ENCODE data around the gene OR52N4.
"Not testable (repeated sequence)": the region's sequence is repeated elsewhere in the genome, so short reads cannot be mapped to it uniquely, and the experiment has no call there.

OR52N4 gene

DNA sequence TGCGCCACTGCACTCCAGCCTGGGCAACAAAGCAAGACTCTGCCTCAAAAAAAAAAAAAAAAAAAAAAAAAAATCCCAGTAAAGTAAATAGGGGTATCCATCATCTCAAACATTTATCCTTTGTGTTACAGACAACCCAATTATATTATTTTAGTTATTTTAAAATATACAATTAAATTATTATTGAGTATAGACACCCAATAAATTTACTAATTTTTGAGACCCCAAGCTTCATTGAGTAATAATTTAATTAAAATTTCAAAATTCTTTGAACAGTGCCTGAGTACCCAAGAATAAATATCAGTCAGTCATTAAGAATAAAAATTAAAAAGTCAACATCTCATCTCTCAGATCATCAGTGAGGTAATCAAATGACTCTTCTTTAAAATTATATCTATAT, at the start of gene OR52N4:
OR52N4 (plus strand) TSS at position 301 of the 400 bp plus-strand sequence. CDS start 498 bp downstream, outside the sequence.
- DNase-seq (ENCODE audit: low read depth): no peak

DNA sequence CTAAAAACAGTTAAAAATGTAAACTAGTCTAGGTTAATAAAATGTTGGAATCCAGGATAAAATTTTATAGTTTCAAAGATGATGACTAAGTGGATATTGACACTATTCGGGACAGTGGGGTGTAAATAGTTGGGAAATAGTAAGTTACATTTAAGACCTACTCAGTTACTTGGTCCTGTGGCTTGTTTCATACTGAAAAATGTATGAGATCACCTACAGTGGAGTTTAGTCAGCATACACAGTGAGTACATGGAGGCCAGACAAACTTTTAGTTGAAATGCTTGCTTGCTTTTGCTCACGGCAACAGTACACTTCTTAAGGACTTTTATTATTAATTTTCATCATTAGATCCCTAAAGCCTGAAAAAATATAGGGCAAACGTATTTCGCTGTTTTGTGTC, 48.4 kb upstream of the OR52N4 start:
- no peak for DNase-seq (ENCODE audit: low read depth)

DNA sequence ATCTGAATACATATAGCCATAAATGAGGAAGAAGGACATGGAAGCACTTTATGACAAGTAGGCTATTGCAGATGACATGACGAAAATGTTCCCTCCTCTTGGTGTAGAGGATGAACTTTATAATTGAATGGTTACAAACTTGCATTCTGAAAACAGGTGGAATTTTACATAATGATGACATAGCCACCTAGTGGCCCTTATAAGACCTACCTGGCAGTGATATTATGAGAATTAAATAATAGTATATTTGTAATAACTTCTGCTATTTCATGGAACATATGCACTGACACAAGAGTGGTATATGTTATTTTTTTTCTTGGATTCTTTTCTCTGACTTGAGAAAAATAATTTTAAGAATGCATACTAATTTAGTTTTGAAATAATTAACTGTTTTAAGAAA, 41.5 kb upstream of the OR52N4 start:
- DNase-seq (ENCODE audit: low read depth): no peak

DNA sequence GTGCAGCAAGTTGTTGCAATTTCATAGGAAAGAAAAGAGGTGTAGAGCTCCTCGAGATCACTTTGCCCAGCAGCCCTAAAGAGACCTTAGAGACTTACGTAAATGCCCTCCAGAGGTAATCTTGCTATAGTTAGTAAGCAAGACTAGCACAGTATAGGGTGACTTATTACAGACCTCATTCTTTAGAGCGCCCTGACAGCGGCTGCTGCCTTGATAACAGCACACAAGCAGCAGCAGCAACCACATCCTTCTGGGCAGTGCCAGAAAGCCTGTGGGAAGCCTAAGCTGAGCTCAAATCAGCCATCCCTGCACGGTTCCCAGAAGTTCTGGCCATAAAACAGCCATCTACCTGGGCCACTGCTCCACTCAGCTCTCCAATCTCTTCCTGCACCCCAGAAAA, 40.3 kb upstream of the OR52N4 start:
- no peak for DNase-seq (ENCODE audit: low read depth)

DNA sequence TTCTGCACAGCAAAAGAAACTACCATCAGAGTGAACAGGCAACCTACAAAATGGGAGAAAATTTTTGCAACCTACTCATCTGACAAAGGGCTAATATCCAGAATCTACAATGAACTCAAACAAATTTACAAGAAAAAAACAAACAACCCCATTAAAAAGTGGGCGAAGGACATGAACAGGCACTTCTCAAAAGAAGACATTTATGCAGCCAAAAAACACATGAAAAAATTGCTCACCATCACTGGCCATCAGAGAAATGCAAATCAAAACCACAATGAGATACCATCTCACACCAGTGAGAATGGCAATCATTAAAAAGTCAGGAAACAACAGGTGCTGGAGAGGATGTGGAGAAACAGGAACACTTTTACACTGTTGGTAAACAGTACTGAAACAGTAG, 37.5 kb upstream of the OR52N4 start:
- DNase-seq (ENCODE audit: low read depth): not testable (repeated sequence)

DNA sequence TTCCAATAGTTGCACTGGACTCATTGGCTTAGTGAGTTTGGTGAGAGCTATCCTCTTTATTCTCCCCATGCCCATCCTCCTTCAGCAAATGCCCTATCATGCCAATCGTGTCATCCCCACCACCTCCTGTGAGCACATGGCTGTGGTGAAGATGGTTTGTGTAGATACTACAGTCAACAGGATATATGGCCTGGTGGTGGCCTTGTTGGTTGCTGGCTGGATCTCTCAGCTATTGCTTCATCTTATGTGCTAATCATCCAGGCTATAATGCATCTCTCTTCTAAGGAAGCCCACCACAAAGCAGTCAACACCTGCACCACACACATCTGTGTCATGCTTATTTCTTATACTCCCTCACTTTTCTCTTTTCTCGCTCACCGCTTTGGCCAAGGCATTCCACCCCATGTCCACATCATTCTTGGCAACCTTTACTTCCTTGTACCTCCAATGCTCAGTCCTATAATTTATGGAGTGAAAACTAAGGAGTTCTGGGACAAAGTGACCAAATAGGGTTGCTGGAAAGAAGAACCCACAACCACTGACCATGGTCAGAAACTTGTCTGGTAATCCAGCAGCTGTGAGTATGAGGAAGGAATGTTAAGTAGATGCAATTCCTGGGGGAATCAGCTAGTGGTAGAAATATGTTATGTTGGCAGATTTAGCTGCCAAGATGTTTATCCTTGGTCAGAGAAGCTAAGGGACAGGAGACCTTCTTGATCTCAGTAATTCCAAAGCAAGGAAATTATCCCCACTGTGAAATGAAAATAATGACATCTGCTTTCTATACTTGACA, 34.1 kb upstream of the OR52N4 start:
- no peak for DNase-seq (ENCODE audit: low read depth)

DNA sequence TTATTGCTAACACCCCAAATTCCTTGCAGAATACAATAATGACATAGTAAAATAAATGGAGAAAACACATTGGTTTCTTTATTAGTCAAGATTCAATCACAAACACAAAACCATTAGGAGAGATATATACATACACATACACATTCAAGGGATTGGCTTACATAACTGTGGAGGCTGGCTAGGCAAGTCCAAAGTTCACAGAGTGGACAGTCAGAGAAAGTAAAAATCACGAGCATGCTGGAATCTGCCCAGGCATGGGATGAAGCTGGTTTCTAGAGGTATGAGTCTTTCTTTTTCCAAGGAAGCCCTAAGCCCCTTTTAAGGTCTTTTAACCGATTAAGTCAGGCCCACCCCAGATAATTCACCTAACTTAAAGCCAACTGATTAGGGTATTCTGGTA, 31.4 kb upstream of the OR52N4 start:
- no peak for DNase-seq (ENCODE audit: low read depth)

DNA sequence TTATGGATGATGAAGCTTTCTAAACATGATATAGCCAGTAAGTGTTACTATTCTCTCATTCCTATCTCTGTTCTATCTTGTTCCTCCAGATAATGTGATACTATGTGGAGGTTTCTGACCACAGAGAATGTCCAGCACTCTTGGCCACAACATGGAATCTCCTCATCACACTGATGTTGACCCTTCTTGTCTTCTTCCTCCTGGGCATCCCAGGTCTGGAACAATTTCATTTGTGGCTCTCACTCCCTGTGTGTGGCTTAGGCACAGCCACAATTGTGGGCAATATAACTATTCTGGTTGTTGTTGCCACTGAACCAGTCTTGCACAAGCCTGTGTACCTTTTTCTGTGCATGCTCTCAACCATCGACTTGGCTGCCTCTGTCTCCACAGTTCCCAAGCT, 27.7 kb upstream of the OR52N4 start:
- DNase-seq (ENCODE audit: low read depth): no peak

DNA sequence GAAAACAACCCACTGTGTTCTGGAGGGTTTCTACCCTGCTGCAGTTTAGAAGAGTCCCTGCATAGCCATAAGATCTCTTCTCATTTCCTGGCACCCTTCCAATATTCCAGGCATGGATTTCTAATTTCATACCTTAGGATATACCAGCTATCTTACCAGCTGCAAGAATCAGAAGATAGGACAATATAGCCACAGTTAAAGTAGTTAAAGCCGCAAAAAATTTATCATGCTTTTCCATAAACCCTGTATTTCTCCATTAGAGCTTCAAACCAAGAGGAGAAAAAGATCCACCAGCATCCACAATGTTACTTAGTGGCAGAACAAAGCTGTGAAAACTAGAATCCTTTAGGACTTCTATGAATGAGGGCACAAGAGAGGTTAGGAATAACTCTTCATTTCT, 26.4 kb upstream of the OR52N4 start:
- DNase-seq (ENCODE audit: low read depth): no peak

DNA sequence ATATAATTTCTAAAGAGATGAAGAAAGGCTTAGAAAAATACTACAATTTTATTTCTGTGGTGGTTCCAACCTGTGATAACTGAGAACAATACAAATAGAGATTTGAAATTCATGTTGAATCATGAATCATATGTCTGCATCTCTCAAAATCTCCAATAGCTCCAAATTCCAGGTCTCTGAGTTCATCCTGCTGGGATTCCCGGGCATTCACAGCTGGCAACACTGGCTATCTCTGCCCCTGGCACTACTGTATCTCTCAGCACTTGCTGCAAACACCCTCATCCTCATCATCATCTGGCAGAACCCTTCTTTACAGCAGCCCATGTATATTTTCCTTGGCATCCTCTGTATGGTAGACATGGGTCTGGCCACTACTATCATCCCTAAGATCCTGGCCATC, 17.6 kb upstream of the OR52N4 start, which contains the start of gene OR56B1:
OR56B1 (plus strand) TSS at position 53 of the 400 bp plus-strand sequence; CDS start at position 122, 69 bp downstream.
- peak; percentile 45 for DNase-seq (ENCODE audit: low read depth)

DNA sequence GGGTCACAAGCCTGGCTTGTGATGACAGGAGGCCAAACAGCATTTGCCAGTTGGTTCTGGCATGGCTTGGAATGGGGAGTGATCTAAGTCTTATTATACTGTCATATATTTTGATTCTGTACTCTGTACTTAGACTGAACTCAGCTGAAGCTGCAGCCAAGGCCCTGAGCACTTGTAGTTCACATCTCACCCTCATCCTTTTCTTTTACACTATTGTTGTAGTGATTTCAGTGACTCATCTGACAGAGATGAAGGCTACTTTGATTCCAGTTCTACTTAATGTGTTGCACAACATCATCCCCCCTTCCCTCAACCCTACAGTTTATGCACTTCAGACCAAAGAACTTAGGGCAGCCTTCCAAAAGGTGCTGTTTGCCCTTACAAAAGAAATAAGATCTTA, 17.0 kb upstream of the OR52N4 start:
- peak; percentile 24 for DNase-seq (ENCODE audit: low read depth)

DNA sequence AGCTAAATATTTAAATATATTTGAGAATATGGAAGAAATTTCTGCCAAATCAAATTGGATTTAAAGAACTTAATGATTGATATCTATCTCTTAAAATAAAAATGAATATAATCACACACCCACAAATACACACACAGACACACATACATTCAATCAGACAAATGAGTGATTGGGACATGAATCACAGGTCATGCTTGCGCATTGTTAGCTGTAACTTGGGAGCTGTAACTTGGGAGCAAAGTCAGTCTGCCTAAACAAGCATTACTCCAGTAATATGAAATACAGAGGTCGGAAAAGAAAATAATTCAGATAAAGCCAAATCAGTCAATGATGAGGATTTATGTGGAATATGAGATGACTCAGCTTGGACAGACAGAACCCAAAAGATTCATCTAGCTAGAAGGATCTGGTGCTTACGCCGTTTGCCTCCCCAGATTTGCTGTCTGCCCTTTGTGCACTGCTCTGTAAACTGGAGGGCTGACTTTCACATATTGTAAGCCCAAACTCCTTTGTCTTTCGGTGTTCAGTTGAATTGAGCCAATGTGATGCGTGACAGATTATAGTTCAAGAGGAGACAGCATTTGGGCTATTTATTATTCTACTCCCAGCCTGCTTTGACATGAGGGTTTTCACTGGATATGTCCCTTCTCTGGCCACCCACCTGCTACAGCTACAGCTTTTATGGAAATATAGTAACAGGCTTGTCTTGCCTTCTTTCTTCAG, 16.2 kb upstream of the OR52N4 start:
- DNase-seq (ENCODE audit: low read depth): no peak

DNA sequence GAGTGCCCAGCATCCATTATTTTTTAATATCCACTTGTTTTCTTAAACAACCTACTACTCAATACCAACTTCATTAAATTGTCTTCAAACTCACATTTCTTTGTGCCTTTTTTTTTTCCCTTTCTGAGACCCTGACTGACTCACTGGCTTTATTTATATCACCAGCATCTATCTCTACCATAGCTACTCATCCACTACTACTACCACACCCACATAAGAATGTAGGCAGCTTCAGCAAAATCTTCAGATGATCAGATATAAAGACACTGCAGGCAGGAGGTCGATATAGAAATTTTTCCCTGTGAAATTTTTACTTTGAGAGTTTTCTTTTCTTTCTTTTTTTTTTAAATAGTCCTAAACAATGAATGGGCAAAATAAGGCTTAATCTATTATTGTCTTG, 15.6 kb upstream of the OR52N4 start:
- no peak for DNase-seq (ENCODE audit: low read depth)

DNA sequence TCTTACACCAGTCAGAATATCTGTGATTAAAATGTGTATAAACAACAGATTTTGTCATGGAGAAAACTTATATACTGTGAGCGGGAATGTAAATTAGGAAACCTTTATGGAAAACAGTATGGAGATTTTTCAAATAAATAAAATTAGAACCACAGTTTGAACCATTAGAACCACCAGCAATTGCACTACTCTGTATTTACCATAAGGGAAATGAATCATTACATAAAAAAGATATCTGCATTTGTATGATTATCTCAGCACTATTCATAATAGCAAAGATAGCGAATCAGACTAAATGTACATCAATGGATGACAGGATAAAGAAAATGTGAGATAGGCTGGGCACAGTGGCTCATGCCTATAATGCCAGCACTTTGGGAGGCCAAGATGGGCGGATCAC, 7.4 kb upstream of the OR52N4 start:
- DNase-seq (ENCODE audit: low read depth): no peak

DNA sequence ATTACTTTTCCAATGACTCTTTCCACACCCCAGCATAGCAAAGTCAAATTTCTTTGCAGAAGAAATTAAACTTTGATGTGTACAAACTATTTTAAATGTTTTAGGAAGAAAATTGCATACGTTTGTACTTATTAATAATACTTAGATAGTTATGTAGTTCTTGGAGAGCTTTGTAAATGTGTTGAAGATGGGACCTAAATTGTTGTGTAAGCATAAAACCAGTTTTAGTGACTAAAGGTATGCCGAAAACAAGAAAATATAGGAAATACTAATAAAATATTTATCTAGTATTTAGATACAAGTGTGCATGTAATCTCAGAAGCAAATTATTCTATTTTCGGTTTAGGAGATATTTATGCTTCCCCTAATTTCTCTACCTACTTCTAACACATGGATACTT, 4.2 kb upstream of the OR52N4 start:
- DNase-seq (ENCODE audit: low read depth): no peak

DNA sequence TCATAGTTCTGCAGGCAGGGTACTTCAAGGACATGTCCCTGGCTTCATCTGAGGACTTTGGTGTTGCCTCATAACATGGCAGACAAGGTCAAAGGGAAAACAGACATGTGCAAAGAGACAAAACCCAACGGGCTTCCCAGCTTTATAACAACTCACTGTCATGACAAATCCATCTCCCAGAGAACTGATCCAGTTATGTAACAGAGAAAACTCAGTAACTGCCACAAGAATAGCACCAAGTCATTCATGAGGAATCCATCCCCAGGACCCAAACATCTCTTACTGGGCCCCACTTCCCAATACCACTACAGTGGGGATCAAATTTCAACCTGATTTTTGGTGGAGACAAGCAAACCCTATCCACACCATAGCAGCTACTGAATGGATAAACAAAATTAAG, 13.0 kb downstream of the OR52N4 start:
- DNase-seq (ENCODE audit: low read depth): peak; percentile 2

DNA sequence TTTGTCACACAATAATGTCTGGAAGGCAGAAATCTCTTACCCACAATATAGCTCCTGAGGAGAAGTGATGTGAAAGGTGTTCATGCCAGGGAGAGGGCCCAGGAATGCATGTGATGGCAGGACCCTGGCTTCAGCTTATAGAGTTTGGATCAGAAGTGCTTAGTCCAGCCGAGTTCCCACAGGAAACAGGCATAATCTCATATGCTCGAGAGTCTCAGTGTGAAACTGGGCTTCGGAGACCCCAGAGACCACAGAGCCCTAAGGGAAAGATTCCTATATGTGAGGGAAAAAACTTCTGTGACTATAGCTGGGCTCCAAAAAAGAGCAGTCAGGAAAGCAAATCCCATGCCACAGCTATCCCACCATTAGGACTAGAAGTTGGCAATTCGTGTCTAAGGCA, 29.2 kb downstream of the OR52N4 start, which contains the start of gene OR52N5:
OR52N5 (minus strand) TSS at position 101 of the 400 bp plus-strand sequence. CDS start 4,721 bp downstream, outside the sequence.
- no peak for DNase-seq (ENCODE audit: low read depth)

DNA sequence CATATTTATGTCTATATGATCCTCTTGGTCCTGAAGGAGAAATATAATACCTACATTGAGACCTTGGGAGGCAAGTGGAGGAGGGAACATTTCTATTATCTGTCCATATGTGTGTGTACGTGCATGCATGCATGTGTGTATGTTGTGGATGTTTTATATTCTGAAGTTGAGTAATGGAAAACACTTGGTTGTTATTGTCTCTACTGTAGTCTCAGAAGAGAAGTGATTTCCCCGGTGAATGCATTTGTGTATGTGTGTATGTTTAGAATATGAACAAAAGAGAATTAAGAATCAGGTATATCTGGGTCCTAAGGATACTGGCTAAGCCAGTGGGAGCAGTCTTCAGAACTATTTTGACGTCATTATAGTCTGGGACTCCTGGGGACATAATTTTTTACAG, 37.1 kb downstream of the OR52N4 start, which contains the start of gene OR52N1:
OR52N1 (minus strand) TSS at position 101 of the 400 bp plus-strand sequence. CDS start 2,449 bp downstream, outside the sequence.
- no peak for DNase-seq (ENCODE audit: low read depth)

DNA sequence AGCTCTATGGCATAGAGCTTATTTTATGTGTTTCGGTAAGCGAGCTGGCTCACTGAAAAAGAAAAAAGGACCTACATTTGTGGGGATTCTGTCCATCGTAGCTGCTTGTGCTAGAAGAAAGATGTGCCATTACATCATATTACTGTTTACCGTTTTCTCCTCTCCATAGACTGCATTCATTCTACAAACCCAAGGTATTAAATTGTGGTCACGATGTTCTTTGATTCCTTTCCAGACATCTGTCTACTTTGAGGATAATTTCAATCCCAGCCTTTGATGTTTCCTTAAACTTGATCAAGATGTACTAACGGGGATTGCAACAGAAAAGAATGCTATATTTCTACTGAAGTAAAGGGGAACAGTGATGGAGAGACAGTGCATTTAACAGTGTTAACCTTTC, 42.5 kb downstream of the OR52N4 start:
- DNase-seq (ENCODE audit: low read depth): no peak

DNA sequence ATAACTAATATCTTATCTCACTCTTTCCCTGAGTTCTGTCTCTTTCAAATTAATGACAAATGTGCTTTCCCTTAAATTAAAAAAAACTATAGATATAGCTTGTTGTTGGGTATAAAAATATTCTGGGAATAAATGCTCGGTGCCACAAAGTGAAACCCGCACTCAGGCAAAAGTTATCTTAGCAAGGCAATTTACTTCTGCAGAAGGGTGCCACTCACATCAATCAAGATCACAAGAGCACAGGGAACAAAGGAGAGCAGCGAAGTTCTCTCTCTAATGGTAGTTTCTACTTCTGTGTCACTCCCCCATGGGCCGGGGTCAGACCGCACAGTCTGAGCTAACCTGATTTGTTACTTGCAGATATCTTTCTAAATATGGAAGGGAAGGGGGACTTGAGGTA, 49.9 kb downstream of the OR52N4 start:
- no peak for DNase-seq (ENCODE audit: low read depth)
